HEK293 (cell line): Measurements from ENCODE around the gene PLAU.
A peak's percentile ranks its signal among the peaks of the same experiment; 100 is the strongest.

Source experiments
- CTCF ChIA-PET: fragments of 350-600 bp; formaldehyde crosslinking; extraction: SDS; loops from one replicate; lab custom pipeline; 2021; ENCODE audit warnings: antibody characterized with exemption; lab: Yijun Ruan, JAX
- POLR2A ChIA-PET: fragments of 300-600 bp; formaldehyde crosslinking; extraction: SDS; loops from one replicate; lab custom pipeline; 2020; ENCODE audit warnings: antibody characterized with exemption, inconsistent platforms; lab: Yijun Ruan, JAX
- H3K27ac ChIP-seq: fragments of 200-500 bp; sonication (Bioruptor generic); 2 replicates; pipeline ENCODE4 v1.5.1; 2014; ENCODE audit warnings: low read depth, low read length, control low read depth, inconsistent platforms; ENCODE audit errors: extremely low read depth
- H3K36me3 ChIP-seq, 2 experiments: fragments of 200-500 bp in 1 of 2; sonication (Bioruptor generic) in 1 of 2; 1 replicate in 1 of 2; 2 replicates in 1 of 2; pipeline ENCODE4 v1.5.1; 2014 to 2017; ENCODE audit warnings: inconsistent platforms in 2 of 2, low read length in 2 of 2; ENCODE audit not compliant: control insufficient read depth in 2 of 2, insufficient read depth in 1 of 2
- H3K4me1 ChIP-seq: fragments of 200-500 bp; sonication (Bioruptor generic); 2 replicates; pipeline ENCODE4 v1.5.1; 2014; ENCODE audit warnings: mild to moderate bottlenecking, low read length, inconsistent platforms; ENCODE audit not compliant: control insufficient read depth, insufficient read depth
- H3K4me3 ChIP-seq: 2 replicates; pipeline ENCODE4 v1.5.1; 2011; ENCODE audit warnings: low read depth, mild to moderate bottlenecking, control low read depth, low read length, moderate library complexity
- H3K9me3 ChIP-seq: fragments of 200-500 bp; sonication (Bioruptor generic); 2 replicates; pipeline ENCODE4 v1.5.1; 2014; ENCODE audit warnings: low read depth, low read length, inconsistent platforms; ENCODE audit not compliant: control insufficient read depth, insufficient read depth
- EGR2 ChIP-seq: fragments of 450-650 bp; formaldehyde crosslinking; IDR thresholded peaks from 2 replicates; pipeline ENCODE4 v1.5.1; 2016; ENCODE audit warnings: low read depth, missing biosample characterization, missing genetic modification characterization
- GLIS2 ChIP-seq: fragments of 450-650 bp; formaldehyde crosslinking; IDR thresholded peaks from 2 replicates; pipeline ENCODE4 v1.5.1; 2016; ENCODE audit warnings: missing biosample characterization, missing genetic modification characterization
- HOXD13 ChIP-seq: sonication (generic); formaldehyde crosslinking; IDR thresholded peaks from 2 replicates; pipeline ENCODE4 v1.8.0; 2022; ENCODE audit warnings: missing genetic modification reagents, borderline replicate concordance
- SP2 ChIP-seq: fragments of 450-650 bp; formaldehyde crosslinking; IDR thresholded peaks from 2 replicates; pipeline ENCODE4 v1.5.1; 2016; ENCODE audit warnings: missing biosample characterization, missing genetic modification characterization
- TCF7L2 ChIP-seq: IDR thresholded peaks from 2 replicates; pipeline ENCODE4 v1.6.1; 2011; ENCODE audit warnings: low read depth, mild to moderate bottlenecking, inconsistent platforms, low read length, moderate library complexity, borderline replicate concordance
- WT1 ChIP-seq: fragments of 450-650 bp; formaldehyde crosslinking; IDR thresholded peaks from 2 replicates; pipeline ENCODE4 v1.5.1; 2016; ENCODE audit warnings: missing biosample characterization, missing genetic modification characterization
- ZBTB1 ChIP-seq: fragments of 450-650 bp; formaldehyde crosslinking; IDR thresholded peaks from 2 replicates; pipeline ENCODE4 v1.5.1; 2016; ENCODE audit warnings: missing biosample characterization, missing genetic modification characterization
- ZBTB10 ChIP-seq: fragments of 450-650 bp; formaldehyde crosslinking; IDR thresholded peaks from 2 replicates; pipeline ENCODE4 v1.5.1; 2016; ENCODE audit warnings: missing biosample characterization, missing genetic modification characterization
- ZFHX2 ChIP-seq: fragments of 450-650 bp; formaldehyde crosslinking; conservative IDR thresholded peaks from 2 replicates; pipeline ENCODE4 v1.5.1; 2016; ENCODE audit warnings: missing biosample characterization, missing genetic modification characterization
- ZNF184 ChIP-seq: fragments of 450-650 bp; IDR thresholded peaks from 2 replicates; pipeline ENCODE4 v1.5.1; 2018; ENCODE audit warnings: missing biosample characterization, mild to moderate bottlenecking, missing genetic modification characterization
- ZNF292 ChIP-seq: fragments of 450-650 bp; formaldehyde crosslinking; IDR thresholded peaks from 2 replicates; pipeline ENCODE4 v1.5.1; 2016; ENCODE audit warnings: low read depth, missing biosample characterization, missing genetic modification characterization, borderline replicate concordance
- ZNF341 ChIP-seq: fragments of 450-650 bp; formaldehyde crosslinking; IDR thresholded peaks from 2 replicates; pipeline ENCODE4; 2016; ENCODE audit warnings: low read depth, missing biosample characterization, missing genetic modification characterization
- ZNF776 ChIP-seq: fragments of 450-650 bp; formaldehyde crosslinking; IDR thresholded peaks from 2 replicates; pipeline ENCODE4 v1.5.0; 2017; ENCODE audit warnings: missing biosample characterization, missing genetic modification characterization, borderline replicate concordance
- ZSCAN4 ChIP-seq: fragments of 450-650 bp; formaldehyde crosslinking; IDR thresholded peaks from 2 replicates; pipeline ENCODE4 v1.5.1; 2017; ENCODE audit warnings: missing biosample characterization, missing genetic modification characterization
- TF ChIP-seq, protein P1 (sequence below): fragments of 450-650 bp; formaldehyde crosslinking; IDR thresholded peaks from 2 replicates; pipeline ENCODE4 v1.5.0; 2017; ENCODE audit warnings: missing biosample characterization, missing genetic modification characterization, borderline replicate concordance
- TF ChIP-seq, protein P2 (sequence below): fragments of 450-650 bp; formaldehyde crosslinking; IDR thresholded peaks from 2 replicates; pipeline ENCODE4 v1.5.1; 2017; ENCODE audit warnings: missing biosample characterization, missing genetic modification characterization
- TF ChIP-seq, protein P3 (sequence below): fragments of 450-650 bp; formaldehyde crosslinking; optimal IDR thresholded peaks from 2 replicates; pipeline ENCODE3; 2016; ENCODE audit warnings: missing biosample characterization, mild to moderate bottlenecking, missing genetic modification characterization
- TF ChIP-seq, protein P4 (sequence below): fragments of 450-650 bp; formaldehyde crosslinking; conservative IDR thresholded peaks from 2 replicates; pipeline ENCODE4 v1.5.1; 2016; ENCODE audit warnings: low read depth, missing biosample characterization, missing genetic modification characterization

Gene PLAU

DNA sequence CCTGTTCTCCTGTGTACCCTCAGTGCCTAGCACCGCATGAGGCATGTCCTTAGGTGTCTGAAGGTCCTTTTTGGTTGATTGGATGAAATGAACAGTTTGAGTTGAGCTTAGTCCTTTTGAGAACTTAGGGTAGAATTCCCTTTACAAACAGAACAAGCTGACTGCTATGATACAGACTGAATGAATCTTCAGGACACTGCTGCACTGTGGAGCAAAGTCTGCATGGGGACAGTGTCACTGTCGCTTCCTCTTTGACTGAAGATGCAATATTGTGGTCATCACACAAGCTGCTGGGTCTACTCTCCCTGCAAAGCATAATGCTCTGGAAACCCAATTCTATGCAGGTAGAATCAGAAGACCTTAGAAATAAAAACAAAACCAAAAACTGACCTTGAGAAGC, 8.6 kb upstream of the PLAU start:
- Histone ChIP-seq H3K27ac (no peak overlapping the region), H3K4me3 (no peak overlapping the region), H3K9me3 (no peaks in the 10 kb centered on the region), H3K4me1 (no peaks in the 10 kb centered on the region), H3K36me3 (no peaks in the 10 kb centered on the region)
- no peak for TF ChIP-seq ZSCAN4 (tag by site-specific recombination)
- TF ChIP-seq, protein P1, sequence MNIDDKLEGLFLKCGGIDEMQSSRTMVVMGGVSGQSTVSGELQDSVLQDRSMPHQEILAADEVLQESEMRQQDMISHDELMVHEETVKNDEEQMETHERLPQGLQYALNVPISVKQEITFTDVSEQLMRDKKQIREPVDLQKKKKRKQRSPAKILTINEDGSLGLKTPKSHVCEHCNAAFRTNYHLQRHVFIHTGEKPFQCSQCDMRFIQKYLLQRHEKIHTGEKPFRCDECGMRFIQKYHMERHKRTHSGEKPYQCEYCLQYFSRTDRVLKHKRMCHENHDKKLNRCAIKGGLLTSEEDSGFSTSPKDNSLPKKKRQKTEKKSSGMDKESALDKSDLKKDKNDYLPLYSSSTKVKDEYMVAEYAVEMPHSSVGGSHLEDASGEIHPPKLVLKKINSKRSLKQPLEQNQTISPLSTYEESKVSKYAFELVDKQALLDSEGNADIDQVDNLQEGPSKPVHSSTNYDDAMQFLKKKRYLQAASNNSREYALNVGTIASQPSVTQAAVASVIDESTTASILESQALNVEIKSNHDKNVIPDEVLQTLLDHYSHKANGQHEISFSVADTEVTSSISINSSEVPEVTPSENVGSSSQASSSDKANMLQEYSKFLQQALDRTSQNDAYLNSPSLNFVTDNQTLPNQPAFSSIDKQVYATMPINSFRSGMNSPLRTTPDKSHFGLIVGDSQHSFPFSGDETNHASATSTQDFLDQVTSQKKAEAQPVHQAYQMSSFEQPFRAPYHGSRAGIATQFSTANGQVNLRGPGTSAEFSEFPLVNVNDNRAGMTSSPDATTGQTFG (tag by site-specific recombination), result no peak
- no peak for TF ChIP-seq ZNF776 (tag by site-specific recombination)
- no peak for TF ChIP-seq ZNF184 (tag by site-specific recombination)
- CTCF ChIA-PET, result interaction anchor here (1.1 to 4.8 kb wide), 4 partner anchors 14 to 54 kb away, joined by 3 to 41 read pairs (median 8); no protein-coding TSS in a partner anchor
- POLR2A ChIA-PET, result interaction anchor here (0.5 to 0.7 kb wide), 2 partner anchors 33 to 37 kb away, joined by 3 to 6 read pairs; no protein-coding TSS in a partner anchor

GRCh38 chr10:73905256-73906020, 5.5 kb upstream of the PLAU start:
- H3K4me3 ChIP-seq, result no peak overlapping the region
- no peaks in the 10 kb centered on the region for H3K36me3 ChIP-seq
- POLR2A ChIA-PET, result no interaction called here
- no peak overlapping the region for H3K27ac ChIP-seq
- CTCF ChIA-PET, result interaction anchor here (1.4 to 3.5 kb wide), 2 partner anchors 18 to 35 kb away, joined by 11 to 16 read pairs; no protein-coding TSS in a partner anchor
- H3K9me3 ChIP-seq, result no peaks in the 10 kb centered on the region
- H3K4me1 ChIP-seq, result no peaks in the 10 kb centered on the region
- TF ChIP-seq ZBTB10 (tag by site-specific recombination), result no peak
- TF ChIP-seq, protein P2, sequence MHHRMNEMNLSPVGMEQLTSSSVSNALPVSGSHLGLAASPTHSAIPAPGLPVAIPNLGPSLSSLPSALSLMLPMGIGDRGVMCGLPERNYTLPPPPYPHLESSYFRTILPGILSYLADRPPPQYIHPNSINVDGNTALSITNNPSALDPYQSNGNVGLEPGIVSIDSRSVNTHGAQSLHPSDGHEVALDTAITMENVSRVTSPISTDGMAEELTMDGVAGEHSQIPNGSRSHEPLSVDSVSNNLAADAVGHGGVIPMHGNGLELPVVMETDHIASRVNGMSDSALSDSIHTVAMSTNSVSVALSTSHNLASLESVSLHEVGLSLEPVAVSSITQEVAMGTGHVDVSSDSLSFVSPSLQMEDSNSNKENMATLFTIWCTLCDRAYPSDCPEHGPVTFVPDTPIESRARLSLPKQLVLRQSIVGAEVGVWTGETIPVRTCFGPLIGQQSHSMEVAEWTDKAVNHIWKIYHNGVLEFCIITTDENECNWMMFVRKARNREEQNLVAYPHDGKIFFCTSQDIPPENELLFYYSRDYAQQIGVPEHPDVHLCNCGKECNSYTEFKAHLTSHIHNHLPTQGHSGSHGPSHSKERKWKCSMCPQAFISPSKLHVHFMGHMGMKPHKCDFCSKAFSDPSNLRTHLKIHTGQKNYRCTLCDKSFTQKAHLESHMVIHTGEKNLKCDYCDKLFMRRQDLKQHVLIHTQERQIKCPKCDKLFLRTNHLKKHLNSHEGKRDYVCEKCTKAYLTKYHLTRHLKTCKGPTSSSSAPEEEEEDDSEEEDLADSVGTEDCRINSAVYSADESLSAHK, result no peak
- no peak for TF ChIP-seq ZBTB1 (tag by site-specific recombination)
- TF ChIP-seq ZNF292, result no peak
- no peak for TF ChIP-seq HOXD13 (CRISPR knock-in tag)
- TF ChIP-seq WT1, result 0 out of 2 replicates have a peak, but pooled peaks have one; percentile 31
- TF ChIP-seq ZNF341 (tag by site-specific recombination), result no peak
- no peak for TF ChIP-seq TCF7L2
- TF ChIP-seq, protein P3, sequence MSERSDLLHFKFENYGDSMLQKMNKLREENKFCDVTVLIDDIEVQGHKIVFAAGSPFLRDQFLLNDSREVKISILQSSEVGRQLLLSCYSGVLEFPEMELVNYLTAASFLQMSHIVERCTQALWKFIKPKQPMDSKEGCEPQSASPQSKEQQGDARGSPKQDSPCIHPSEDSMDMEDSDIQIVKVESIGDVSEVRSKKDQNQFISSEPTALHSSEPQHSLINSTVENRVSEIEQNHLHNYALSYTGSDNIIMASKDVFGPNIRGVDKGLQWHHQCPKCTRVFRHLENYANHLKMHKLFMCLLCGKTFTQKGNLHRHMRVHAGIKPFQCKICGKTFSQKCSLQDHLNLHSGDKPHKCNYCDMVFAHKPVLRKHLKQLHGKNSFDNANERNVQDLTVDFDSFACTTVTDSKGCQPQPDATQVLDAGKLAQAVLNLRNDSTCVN (tag by site-specific recombination), result no peak
- TF ChIP-seq, protein P4, sequence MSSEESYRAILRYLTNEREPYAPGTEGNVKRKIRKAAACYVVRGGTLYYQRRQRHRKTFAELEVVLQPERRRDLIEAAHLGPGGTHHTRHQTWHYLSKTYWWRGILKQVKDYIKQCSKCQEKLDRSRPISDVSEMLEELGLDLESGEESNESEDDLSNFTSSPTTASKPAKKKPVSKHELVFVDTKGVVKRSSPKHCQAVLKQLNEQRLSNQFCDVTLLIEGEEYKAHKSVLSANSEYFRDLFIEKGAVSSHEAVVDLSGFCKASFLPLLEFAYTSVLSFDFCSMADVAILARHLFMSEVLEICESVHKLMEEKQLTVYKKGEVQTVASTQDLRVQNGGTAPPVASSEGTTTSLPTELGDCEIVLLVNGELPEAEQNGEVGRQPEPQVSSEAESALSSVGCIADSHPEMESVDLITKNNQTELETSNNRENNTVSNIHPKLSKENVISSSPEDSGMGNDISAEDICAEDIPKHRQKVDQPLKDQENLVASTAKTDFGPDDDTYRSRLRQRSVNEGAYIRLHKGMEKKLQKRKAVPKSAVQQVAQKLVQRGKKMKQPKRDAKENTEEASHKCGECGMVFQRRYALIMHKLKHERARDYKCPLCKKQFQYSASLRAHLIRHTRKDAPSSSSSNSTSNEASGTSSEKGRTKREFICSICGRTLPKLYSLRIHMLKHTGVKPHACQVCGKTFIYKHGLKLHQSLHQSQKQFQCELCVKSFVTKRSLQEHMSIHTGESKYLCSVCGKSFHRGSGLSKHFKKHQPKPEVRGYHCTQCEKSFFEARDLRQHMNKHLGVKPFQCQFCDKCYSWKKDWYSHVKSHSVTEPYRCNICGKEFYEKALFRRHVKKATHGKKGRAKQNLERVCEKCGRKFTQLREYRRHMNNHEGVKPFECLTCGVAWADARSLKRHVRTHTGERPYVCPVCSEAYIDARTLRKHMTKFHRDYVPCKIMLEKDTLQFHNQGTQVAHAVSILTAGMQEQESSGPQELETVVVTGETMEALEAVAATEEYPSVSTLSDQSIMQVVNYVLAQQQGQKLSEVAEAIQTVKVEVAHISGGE, result no peak
- TF ChIP-seq ZFHX2 (tag by site-specific recombination), result peak; percentile 66
- TF ChIP-seq GLIS2 (tag by site-specific recombination), result no peak
- peak; percentile 87 for TF ChIP-seq EGR2 (tag by site-specific recombination)
- TF ChIP-seq SP2, result no peak
